HepG2 (cell line): ENCODE data around the gene SMCHD1. TPM values are rescaled to one million over a fixed set of nuclear protein-coding genes. Genes with fewer than 3 reads are reported as not detected.

Experiments used
- ATAC-seq: fragments of 200-7000 bp; cut with Tn5 transposase; 3 replicates; pipeline ENCODE4 v1.9.1; 2020; ENCODE audit warnings: mild to moderate bottlenecking, moderate library complexity
- BruUV-seq: library from RNA; stranded (reverse); fragments of 400-500 nt; replicated peaks from 2 replicates; lab custom pipeline; 2021; lab: Mats Ljungman, UMichigan
- CTCF ChIA-PET: fragments of 300-600 bp; formaldehyde crosslinking; extraction: SDS; loops from one replicate; lab custom pipeline; 2021; ENCODE audit warnings: low total read pairs, inconsistent platforms, low intra/inter-chr PET ratio; lab: Yijun Ruan, JAX
- POLR2A ChIA-PET: fragments of 350-600 bp; sonication (Branson Sonifier 250); formaldehyde crosslinking; loops from one replicate; lab custom pipeline; 2020; ENCODE audit warnings: antibody characterized with exemption, inconsistent platforms; lab: Yijun Ruan, JAX
- DNase-seq: peaks from one replicate; pipeline ENCODE4 v3.0.0-alpha.2; 2015; ENCODE audit warnings: low spot score
- FAIRE-seq: peaks from 3 replicates; lab custom pipeline; 2011; peaks lifted over from hg19 to GRCh38; lab: Jason Lieb, UNC
- H2AFZ ChIP-seq: one replicate; pipeline ENCODE4 v1.6.1; 2011; ENCODE audit warnings: low read length, inconsistent platforms
- H3K27ac ChIP-seq: fragments of 300-600 bp; 3 replicates; pipeline ENCODE4 v1.8.0; 2011; ENCODE audit warnings: mixed run types, mild to moderate bottlenecking, mixed read lengths, low read length, inconsistent platforms; ENCODE audit not compliant: insufficient read depth; ENCODE audit errors: extremely low read length
- H3K27me3 ChIP-seq, 2 experiments: fragments of 200-600 bp in 1 of 2; 2 replicates in 1 of 2; 3 replicates in 1 of 2; pipeline versions ENCODE4 v1.6.0 to v1.8.0; 2011; ENCODE audit warnings: low read length in 2 of 2, mild to moderate bottlenecking in 2 of 2, moderate library complexity in 2 of 2, inconsistent platforms in 1 of 2; ENCODE audit not compliant: insufficient read depth in 2 of 2, control insufficient read depth in 1 of 2
- H3K36me3 ChIP-seq, 2 experiments: fragments of 200-600 bp in 1 of 2; replicated peaks in 1 of 2; 2 replicates in 1 of 2; 3 replicates in 1 of 2; pipeline versions ENCODE4 v1.5.1 to v1.8.0; 2011; ENCODE audit warnings: low read length in 2 of 2, inconsistent platforms in 1 of 2; ENCODE audit not compliant: insufficient read depth in 2 of 2, control insufficient read depth in 1 of 2
- H3K4me1 ChIP-seq: 2 replicates; pipeline ENCODE4 v1.5.1; 2012; ENCODE audit warnings: low read length, inconsistent platforms; ENCODE audit not compliant: insufficient read depth
- H3K4me2 ChIP-seq: 2 replicates; pipeline ENCODE4 v1.6.0; 2011; ENCODE audit warnings: low read depth, low read length, inconsistent platforms
- H3K4me3 ChIP-seq, 3 experiments: fragments of 200-600 bp in 1 of 3; sonication (generic), shearing (Covaris generic) in 1 of 3; replicated peaks in 1 of 3; 2 replicates each; pipeline ENCODE4 v1.5.1; 2011 to 2016; ENCODE audit warnings: low read length in 3 of 3, inconsistent platforms in 2 of 3, low read depth in 2 of 3, mild to moderate bottlenecking in 2 of 3, control low read depth in 1 of 3, mixed read lengths in 1 of 3; ENCODE audit not compliant: insufficient read depth in 1 of 3
- H3K79me2 ChIP-seq: one replicate; pipeline ENCODE4 v1.6.1; 2011; ENCODE audit warnings: low read length, inconsistent platforms; ENCODE audit not compliant: insufficient read depth
- H3K9ac ChIP-seq: 2 replicates; pipeline ENCODE4 v1.6.0; 2011; ENCODE audit warnings: mild to moderate bottlenecking, low read depth, low read length, inconsistent platforms; ENCODE audit not compliant: insufficient read depth
- H3K9me3 ChIP-seq: 2 replicates; pipeline ENCODE4 v1.5.1; 2012; ENCODE audit warnings: mild to moderate bottlenecking, low read length
- H4K20me1 ChIP-seq: 2 replicates; pipeline ENCODE4 v1.6.0; 2011; ENCODE audit warnings: inconsistent platforms, mild to moderate bottlenecking, low read length, moderate library complexity; ENCODE audit not compliant: insufficient read depth
- ADNP ChIP-seq: sonication (generic); formaldehyde crosslinking; IDR thresholded peaks from 2 replicates; pipeline ENCODE4 v1.4.0; 2020; ENCODE audit warnings: missing genetic modification reagents
- ATF7 ChIP-seq, 2 experiments: fragments of 450-650 bp in 1 of 2; sonication (generic) in 1 of 2; formaldehyde crosslinking in 1 of 2; IDR thresholded peaks; 2 replicates each; pipeline versions ENCODE4 v1.4.0 to v1.6.1; 2016 to 2020; ENCODE audit warnings: antibody characterized with exemption in 1 of 2, mild to moderate bottlenecking in 1 of 2, missing genetic modification reagents in 1 of 2
- KAT8 ChIP-seq: IDR thresholded peaks from 2 replicates; pipeline ENCODE4 v1.6.1; 2016; ENCODE audit warnings: missing genetic modification reagents, missing compliant biosample characterization
- MED13 ChIP-seq: sonication (generic); formaldehyde crosslinking; IDR thresholded peaks from 2 replicates; pipeline ENCODE4 v1.5.0; 2020; ENCODE audit warnings: missing genetic modification reagents
- PAX8 ChIP-seq: sonication (generic); formaldehyde crosslinking; IDR thresholded peaks from 2 replicates; pipeline ENCODE4 v1.8.0; 2022; ENCODE audit warnings: mild to moderate bottlenecking, missing genetic modification reagents, borderline replicate concordance
- RFXAP ChIP-seq: sonication (generic); formaldehyde crosslinking; IDR thresholded peaks from 2 replicates; pipeline ENCODE4 v1.4.0; 2020; ENCODE audit warnings: missing genetic modification reagents, borderline replicate concordance
- SETDB1 ChIP-seq: sonication (generic); formaldehyde crosslinking; IDR thresholded peaks from 2 replicates; pipeline ENCODE4 v1.5.1; 2020; ENCODE audit warnings: missing genetic modification reagents, mild to moderate bottlenecking, borderline replicate concordance
- SIN3B ChIP-seq: fragments of 150-350 bp; IDR thresholded peaks from 2 replicates; pipeline ENCODE4 v1.6.1; 2014; ENCODE audit warnings: low read length
- ZFP36L2 ChIP-seq: sonication (generic); formaldehyde crosslinking; IDR thresholded peaks from 2 replicates; pipeline ENCODE4 v1.4.0; 2020; ENCODE audit warnings: missing genetic modification reagents
- ZKSCAN8 ChIP-seq: IDR thresholded peaks from 2 replicates; pipeline ENCODE4 v1.6.1; 2016; ENCODE audit warnings: borderline replicate concordance, missing genetic modification reagents, missing compliant biosample characterization
- ZNF569 ChIP-seq: sonication (generic); formaldehyde crosslinking; IDR thresholded peaks from 2 replicates; pipeline ENCODE4 v1.5.0; 2020; ENCODE audit warnings: mild to moderate bottlenecking, missing genetic modification reagents, moderate library complexity, borderline replicate concordance
- WGBS: methylation state at CpG from one replicate; pipeline ENCODE4 v1.1.6; 2017; ENCODE audit warnings: low lambda C conversion rate; 5-methylcytosine and 5-hydroxymethylcytosine counted together
- in situ Hi-C: cut with HindIII; loops from 2 replicates; pipeline ENCODE4 v1.10.0; 2017; ENCODE audit warnings: low pct_unique_long_range_greater_than_20kb; ENCODE audit not compliant: extremely low pct_ligation_motif_present
- intact Hi-C: fragments of 100-400 bp; cut with micrococcal nuclease; formaldehyde crosslinking; loops from one replicate; pipeline ENCODE4 v1.10.0; 2022; ENCODE audit not compliant: unreplicated experiment
- polyA plus RNA-seq, 8 experiments: library from polyadenylated mRNA; depleted of rRNA in 3 of 8; stranded (reverse) in 7 of 8; unstranded in 1 of 8; fragments of >200 nt; fragmentation: Illumina TruSeq in 4 of 8; extraction: Trizol in 4 of 8; gene quantifications; 2 replicates each; pipeline versions ENCODE4 v1.2.1 to v1.2.3, GENCODE V29; 2011 to 2016; ENCODE audit warnings: low read depth in 4 of 8, missing spikeins in 1 of 8, mixed read lengths in 1 of 8; ENCODE audit not compliant: insufficient read depth in 1 of 8
- total RNA-seq, 5 experiments: library from RNA; depleted of rRNA; stranded (reverse); fragments of >200 nt; fragmentation: Illumina TruSeq; extraction: Trizol; gene quantifications; 2 replicates each; pipeline ENCODE4 v1.2.3, GENCODE V29; 2016; ENCODE audit warnings: low read depth in 1 of 5
- TF ChIP-seq, protein P1 (sequence below): sonication (generic); formaldehyde crosslinking; IDR thresholded peaks from 2 replicates; pipeline ENCODE4 v1.9.0; 2021; ENCODE audit warnings: missing genetic modification reagents, borderline replicate concordance
- TF ChIP-seq, protein P2 (sequence below): sonication (generic); formaldehyde crosslinking; conservative IDR thresholded peaks from 2 replicates; pipeline ENCODE4 v1.4.0; 2020; ENCODE audit warnings: mild to moderate bottlenecking, missing genetic modification reagents, moderate library complexity

SMCHD1 gene
- total and polyA plus RNA-seq, 2 of the 13 experiments (the other 11 are each of a cell fraction or from before 2014, with no cell fraction given), result 21.4 to 93.6 TPM

DNA sequence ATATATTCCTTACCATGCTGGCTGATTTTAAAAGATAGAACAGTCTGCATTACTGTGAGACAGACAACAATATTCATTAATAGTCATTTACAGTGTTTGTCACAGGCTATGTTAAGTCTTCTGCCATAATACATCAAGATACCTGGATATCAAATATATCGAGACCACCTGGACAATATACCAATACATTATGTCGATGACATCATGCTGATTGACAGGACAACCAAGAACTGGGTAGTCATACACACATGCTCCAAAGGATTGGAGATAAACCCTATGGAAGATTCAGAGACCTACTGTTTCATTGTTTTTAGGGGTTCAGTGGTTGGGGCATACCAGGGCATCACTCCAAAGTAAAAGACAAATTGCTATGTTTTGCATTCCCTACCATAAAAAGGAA is 26.5 kb upstream of the SMCHD1 start:
- in situ Hi-C loops (no loop called here), intact Hi-C loops (no loop called here)
- POLR2A ChIA-PET, result no interaction called here
- Histone ChIP-seq H3K27ac (no peak overlapping the region), H4K20me1 (no peaks in the 10 kb centered on the region), H3K36me3 (no peaks in the 10 kb centered on the region), H2AFZ (no peak overlapping the region), H3K9me3 (no peaks in the 10 kb centered on the region), H3K27me3 (peaks cover 1 to 5% of the 10 kb centered on the region in 2 experiments; a peak in 2 of 5 replicates), H3K4me1 (no peaks in the 10 kb centered on the region), H3K9ac (no peak overlapping the region), H3K4me3 (no peak overlapping the region), H3K4me2 (no peak overlapping the region), H3K79me2 (no peaks in the 10 kb centered on the region)
- no peak for DNase-seq
- CTCF ChIA-PET, result no interaction called here
- FAIRE-seq, result no peak
- no peak for ATAC-seq
- WGBS, result 34% methylated on average over 2 of the region's 2 CpGs
- BruUV-seq, result no TSS peak
- TF ChIP-seq ADNP (no peak), ATF7 (IDR thresholded peaks at IDR 0.05) (peak; percentile 86), ATF7 (CRISPR knock-in tag; IDR thresholded peaks at IDR 0.05) (no peak), SETDB1 (CRISPR knock-in tag) (no peak)
- TF ChIP-seq, protein P1, sequence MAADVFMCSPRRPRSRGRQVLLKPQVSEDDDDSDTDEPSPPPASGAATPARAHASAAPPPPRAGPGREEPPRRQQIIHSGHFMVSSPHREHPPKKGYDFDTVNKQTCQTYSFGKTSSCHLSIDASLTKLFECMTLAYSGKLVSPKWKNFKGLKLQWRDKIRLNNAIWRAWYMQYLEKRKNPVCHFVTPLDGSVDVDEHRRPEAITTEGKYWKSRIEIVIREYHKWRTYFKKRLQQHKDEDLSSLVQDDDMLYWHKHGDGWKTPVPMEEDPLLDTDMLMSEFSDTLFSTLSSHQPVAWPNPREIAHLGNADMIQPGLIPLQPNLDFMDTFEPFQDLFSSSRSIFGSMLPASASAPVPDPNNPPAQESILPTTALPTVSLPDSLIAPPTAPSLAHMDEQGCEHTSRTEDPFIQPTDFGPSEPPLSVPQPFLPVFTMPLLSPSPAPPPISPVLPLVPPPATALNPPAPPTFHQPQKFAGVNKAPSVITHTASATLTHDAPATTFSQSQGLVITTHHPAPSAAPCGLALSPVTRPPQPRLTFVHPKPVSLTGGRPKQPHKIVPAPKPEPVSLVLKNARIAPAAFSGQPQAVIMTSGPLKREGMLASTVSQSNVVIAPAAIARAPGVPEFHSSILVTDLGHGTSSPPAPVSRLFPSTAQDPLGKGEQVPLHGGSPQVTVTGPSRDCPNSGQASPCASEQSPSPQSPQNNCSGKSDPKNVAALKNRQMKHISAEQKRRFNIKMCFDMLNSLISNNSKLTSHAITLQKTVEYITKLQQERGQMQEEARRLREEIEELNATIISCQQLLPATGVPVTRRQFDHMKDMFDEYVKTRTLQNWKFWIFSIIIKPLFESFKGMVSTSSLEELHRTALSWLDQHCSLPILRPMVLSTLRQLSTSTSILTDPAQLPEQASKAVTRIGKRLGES (CRISPR knock-in tag), result no peak

DNA sequence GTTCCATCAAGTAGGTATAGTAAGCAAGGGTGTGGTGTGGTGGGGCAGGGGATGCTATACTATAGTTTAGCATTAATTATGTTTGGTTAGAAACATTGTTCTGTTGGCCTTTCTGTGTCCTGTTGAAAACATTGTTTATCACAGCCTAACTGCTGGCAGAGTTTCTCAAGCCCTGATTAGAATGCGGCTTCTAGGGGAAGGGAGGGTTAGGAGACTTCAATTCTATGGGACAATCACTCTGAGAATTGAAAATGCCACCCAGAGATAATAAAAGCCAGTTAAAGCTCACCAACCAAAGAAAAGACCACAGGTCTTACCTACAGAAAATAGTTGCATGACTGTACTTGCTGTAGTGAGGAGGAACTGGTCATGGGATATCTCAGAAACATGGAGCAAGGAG is 19.9 kb upstream of the SMCHD1 start:
- CTCF ChIA-PET, result no interaction called here
- no peaks in the 10 kb centered on the region for H3K36me3 ChIP-seq
- no peak overlapping the region for H3K4me2 ChIP-seq
- in situ Hi-C loops, result no loop called here
- H3K9me3 ChIP-seq, result no peaks in the 10 kb centered on the region
- BruUV-seq, result no TSS peak
- H3K27me3 ChIP-seq, result peaks cover 0 to 22% of the 10 kb centered on the region in 2 experiments; a peak in 1 of 5 replicates
- peaks cover 16% of the 10 kb centered on the region; the same call in 1 of the 2 replicates for H3K4me1 ChIP-seq
- intact Hi-C loops, result no loop called here
- DNase-seq, result no peak
- H3K27ac ChIP-seq, result no peak overlapping the region
- 94% methylated on average over 1 of the region's 1 CpG for WGBS
- no peak overlapping the region for H2AFZ ChIP-seq
- no peak for FAIRE-seq
- no peak for ATAC-seq
- H3K9ac ChIP-seq, result no peak overlapping the region
- H3K4me3 ChIP-seq, result no peak overlapping the region
- H4K20me1 ChIP-seq, result no peaks in the 10 kb centered on the region
- no peaks in the 10 kb centered on the region for H3K79me2 ChIP-seq
- POLR2A ChIA-PET, result no interaction called here
- TF ChIP-seq SIN3B (no peak), ZFP36L2 (CRISPR knock-in tag) (no peak), ZKSCAN8 (CRISPR knock-in tag) (no peak), MED13 (no peak), ZNF569 (CRISPR knock-in tag) (no peak), KAT8 (CRISPR knock-in tag) (no peak), PAX8 (CRISPR knock-in tag) (no peak), RFXAP (CRISPR knock-in tag) (no peak)
- TF ChIP-seq, protein P2, sequence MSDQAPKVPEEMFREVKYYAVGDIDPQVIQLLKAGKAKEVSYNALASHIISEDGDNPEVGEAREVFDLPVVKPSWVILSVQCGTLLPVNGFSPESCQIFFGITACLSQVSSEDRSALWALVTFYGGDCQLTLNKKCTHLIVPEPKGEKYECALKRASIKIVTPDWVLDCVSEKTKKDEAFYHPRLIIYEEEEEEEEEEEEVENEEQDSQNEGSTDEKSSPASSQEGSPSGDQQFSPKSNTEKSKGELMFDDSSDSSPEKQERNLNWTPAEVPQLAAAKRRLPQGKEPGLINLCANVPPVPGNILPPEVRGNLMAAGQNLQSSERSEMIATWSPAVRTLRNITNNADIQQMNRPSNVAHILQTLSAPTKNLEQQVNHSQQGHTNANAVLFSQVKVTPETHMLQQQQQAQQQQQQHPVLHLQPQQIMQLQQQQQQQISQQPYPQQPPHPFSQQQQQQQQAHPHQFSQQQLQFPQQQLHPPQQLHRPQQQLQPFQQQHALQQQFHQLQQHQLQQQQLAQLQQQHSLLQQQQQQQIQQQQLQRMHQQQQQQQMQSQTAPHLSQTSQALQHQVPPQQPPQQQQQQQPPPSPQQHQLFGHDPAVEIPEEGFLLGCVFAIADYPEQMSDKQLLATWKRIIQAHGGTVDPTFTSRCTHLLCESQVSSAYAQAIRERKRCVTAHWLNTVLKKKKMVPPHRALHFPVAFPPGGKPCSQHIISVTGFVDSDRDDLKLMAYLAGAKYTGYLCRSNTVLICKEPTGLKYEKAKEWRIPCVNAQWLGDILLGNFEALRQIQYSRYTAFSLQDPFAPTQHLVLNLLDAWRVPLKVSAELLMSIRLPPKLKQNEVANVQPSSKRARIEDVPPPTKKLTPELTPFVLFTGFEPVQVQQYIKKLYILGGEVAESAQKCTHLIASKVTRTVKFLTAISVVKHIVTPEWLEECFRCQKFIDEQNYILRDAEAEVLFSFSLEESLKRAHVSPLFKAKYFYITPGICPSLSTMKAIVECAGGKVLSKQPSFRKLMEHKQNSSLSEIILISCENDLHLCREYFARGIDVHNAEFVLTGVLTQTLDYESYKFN (CRISPR knock-in tag), result no peak
